Measurements from ENCODE around the gene CLCN3.

Gene CLCN3

GRCh38 chr4:169626331-169627282, 6.2 kb downstream of the CLCN3 start:
- TF ChIP-seq ZNF274 (IDR thresholded peaks at IDR 0.05; ENCODE audit: low read depth, low read length) (no peak), SUZ12 (IDR thresholded peaks at IDR 0.05; ENCODE audit: extremely low read depth, insufficient read depth, insufficient read length) (no peak), YY1 (IDR thresholded peaks at IDR 0.05; ENCODE audit: insufficient read depth, insufficient read length) (no peak)
- no peaks in the 10 kb centered on the region for H3K9me3 ChIP-seq (ENCODE audit: insufficient read depth, low read length)
- no peak for DNase-seq (ENCODE audit: low read depth, low spot score)

GRCh38 chr4:169627307-169627706, 6.9 kb downstream of the CLCN3 start:
- no peak overlapping the region for H3K9ac ChIP-seq (ENCODE audit: insufficient read length, low read depth)
- no peak overlapping the region for H3K4me3 ChIP-seq (ENCODE audit: insufficient read length, low read depth)
- H3K9me3 ChIP-seq (ENCODE audit: insufficient read depth, low read length): no peaks in the 10 kb centered on the region
- no peaks in the 10 kb centered on the region for H3K36me3 ChIP-seq (ENCODE audit: insufficient read depth, insufficient read length, low read length)
- no peaks in the 10 kb centered on the region for H3K4me1 ChIP-seq (ENCODE audit: insufficient read depth, insufficient read length)
- no peaks in the 10 kb centered on the region for H3K27me3 ChIP-seq (ENCODE audit: insufficient read depth, insufficient read length)
- TF ChIP-seq ZNF274 (IDR thresholded peaks at IDR 0.05; ENCODE audit: low read depth, low read length) (no peak), YY1 (IDR thresholded peaks at IDR 0.05; ENCODE audit: insufficient read depth, insufficient read length) (no peak), SUZ12 (IDR thresholded peaks at IDR 0.05; ENCODE audit: extremely low read depth, insufficient read depth, insufficient read length) (no peak)
- no peak for DNase-seq (ENCODE audit: low read depth, low spot score)

More at GRCh38 chr4:169626331-169627282, 6.2 kb downstream of the CLCN3 start:
- H3K36me3 ChIP-seq (ENCODE audit: insufficient read depth, insufficient read length, low read length): no peaks in the 10 kb centered on the region
- H3K4me1 ChIP-seq (ENCODE audit: insufficient read depth, insufficient read length): no peaks in the 10 kb centered on the region
- H3K27me3 ChIP-seq (ENCODE audit: insufficient read depth, insufficient read length): no peaks in the 10 kb centered on the region
- no peak overlapping the region for H3K4me3 ChIP-seq (ENCODE audit: insufficient read length, low read depth)
- H3K9ac ChIP-seq (ENCODE audit: insufficient read length, low read depth): no peak overlapping the region

- Histone ChIP-seq H3K27me3 (ENCODE audit: insufficient read depth, insufficient read length) (no peaks in the 10 kb centered on the region), H3K9ac (ENCODE audit: insufficient read length, low read depth) (no peak overlapping the region), H3K9me3 (ENCODE audit: insufficient read depth, low read length) (no peaks in the 10 kb centered on the region), H3K4me1 (ENCODE audit: insufficient read depth, insufficient read length) (no peaks in the 10 kb centered on the region), H3K4me3 (ENCODE audit: insufficient read length, low read depth) (no peak overlapping the region), H3K36me3 (ENCODE audit: insufficient read depth, insufficient read length, low read length) (no peaks in the 10 kb centered on the region)
- no peak for TF ChIP-seq SUZ12 (IDR thresholded peaks at IDR 0.05; ENCODE audit: extremely low read depth, insufficient read depth, insufficient read length)
- TF ChIP-seq ZNF274 (IDR thresholded peaks at IDR 0.05; ENCODE audit: low read depth, low read length): no peak
- no peak for TF ChIP-seq YY1 (IDR thresholded peaks at IDR 0.05; ENCODE audit: insufficient read depth, insufficient read length)
- DNase-seq (ENCODE audit: low read depth, low spot score): no peak
These were observed 8.2 kb downstream of the CLCN3 start for GRCh38 chr4:169628579-169628978.

- H3K9ac ChIP-seq (ENCODE audit: insufficient read length, low read depth): no peak overlapping the region
- H3K9me3 ChIP-seq (ENCODE audit: insufficient read depth, low read length): no peaks in the 10 kb centered on the region
- no peaks in the 10 kb centered on the region for H3K36me3 ChIP-seq (ENCODE audit: insufficient read depth, insufficient read length, low read length)
- DNase-seq (ENCODE audit: low read depth, low spot score): no peak
- H3K4me3 ChIP-seq (ENCODE audit: insufficient read length, low read depth): no peak overlapping the region
- no peak for TF ChIP-seq ZNF274 (IDR thresholded peaks at IDR 0.05; ENCODE audit: low read depth, low read length)
- TF ChIP-seq YY1 (IDR thresholded peaks at IDR 0.05; ENCODE audit: insufficient read depth, insufficient read length): no peak
- TF ChIP-seq SUZ12 (IDR thresholded peaks at IDR 0.05; ENCODE audit: extremely low read depth, insufficient read depth, insufficient read length): no peak
- no peaks in the 10 kb centered on the region for H3K4me1 ChIP-seq (ENCODE audit: insufficient read depth, insufficient read length)
- no peaks in the 10 kb centered on the region for H3K27me3 ChIP-seq (ENCODE audit: insufficient read depth, insufficient read length)
These were observed 9.7 kb downstream of the CLCN3 start for GRCh38 chr4:169630069-169630468.

- H3K4me3 ChIP-seq (ENCODE audit: insufficient read length, low read depth): no peak overlapping the region
- TF ChIP-seq ZNF274 (IDR thresholded peaks at IDR 0.05; ENCODE audit: low read depth, low read length): no peak
- TF ChIP-seq SUZ12 (IDR thresholded peaks at IDR 0.05; ENCODE audit: extremely low read depth, insufficient read depth, insufficient read length): no peak
- TF ChIP-seq YY1 (IDR thresholded peaks at IDR 0.05; ENCODE audit: insufficient read depth, insufficient read length): no peak
- no peak for DNase-seq (ENCODE audit: low read depth, low spot score)
These were observed 12.5 kb downstream of the CLCN3 start for GRCh38 chr4:169632896-169633295.

GRCh38 chr4:169634975-169635374, 14.6 kb downstream of the CLCN3 start:
- Histone ChIP-seq H3K9me3 (ENCODE audit: insufficient read depth, low read length) (no peaks in the 10 kb centered on the region), H3K27me3 (ENCODE audit: insufficient read depth, insufficient read length) (no peaks in the 10 kb centered on the region), H3K4me1 (ENCODE audit: insufficient read depth, insufficient read length) (no peaks in the 10 kb centered on the region), H3K9ac (ENCODE audit: insufficient read length, low read depth) (no peak overlapping the region), H3K36me3 (ENCODE audit: insufficient read depth, insufficient read length, low read length) (peaks cover 21% of the 10 kb centered on the region), H3K4me3 (ENCODE audit: insufficient read length, low read depth) (no peak overlapping the region)
- TF ChIP-seq SUZ12 (IDR thresholded peaks at IDR 0.05; ENCODE audit: extremely low read depth, insufficient read depth, insufficient read length) (no peak), YY1 (IDR thresholded peaks at IDR 0.05; ENCODE audit: insufficient read depth, insufficient read length) (no peak), ZNF274 (IDR thresholded peaks at IDR 0.05; ENCODE audit: low read depth, low read length) (no peak)
- DNase-seq (ENCODE audit: low read depth, low spot score): no peak

More at GRCh38 chr4:169632896-169633295, 12.5 kb downstream of the CLCN3 start:
- H3K36me3 ChIP-seq (ENCODE audit: insufficient read depth, insufficient read length, low read length): peaks cover 13% of the 10 kb centered on the region
- H3K9me3 ChIP-seq (ENCODE audit: insufficient read depth, low read length): no peaks in the 10 kb centered on the region
- H3K9ac ChIP-seq (ENCODE audit: insufficient read length, low read depth): no peak overlapping the region
- H3K27me3 ChIP-seq (ENCODE audit: insufficient read depth, insufficient read length): no peaks in the 10 kb centered on the region
- H3K4me1 ChIP-seq (ENCODE audit: insufficient read depth, insufficient read length): no peaks in the 10 kb centered on the region

- Histone ChIP-seq H3K9me3 (ENCODE audit: insufficient read depth, low read length) (no peaks in the 10 kb centered on the region), H3K36me3 (ENCODE audit: insufficient read depth, insufficient read length, low read length) (peaks cover 33% of the 10 kb centered on the region), H3K4me1 (ENCODE audit: insufficient read depth, insufficient read length) (no peaks in the 10 kb centered on the region), H3K4me3 (ENCODE audit: insufficient read length, low read depth) (no peak overlapping the region), H3K27me3 (ENCODE audit: insufficient read depth, insufficient read length) (no peaks in the 10 kb centered on the region), H3K9ac (ENCODE audit: insufficient read length, low read depth) (no peak overlapping the region)
- no peak for TF ChIP-seq ZNF274 (IDR thresholded peaks at IDR 0.05; ENCODE audit: low read depth, low read length)
- TF ChIP-seq YY1 (IDR thresholded peaks at IDR 0.05; ENCODE audit: insufficient read depth, insufficient read length): no peak
- DNase-seq (ENCODE audit: low read depth, low spot score): no peak
These were observed 20.0 kb downstream of the CLCN3 start for GRCh38 chr4:169640261-169640870.
